ENCODE data around the gene ADAP2.

ADAP2 gene

DNA sequence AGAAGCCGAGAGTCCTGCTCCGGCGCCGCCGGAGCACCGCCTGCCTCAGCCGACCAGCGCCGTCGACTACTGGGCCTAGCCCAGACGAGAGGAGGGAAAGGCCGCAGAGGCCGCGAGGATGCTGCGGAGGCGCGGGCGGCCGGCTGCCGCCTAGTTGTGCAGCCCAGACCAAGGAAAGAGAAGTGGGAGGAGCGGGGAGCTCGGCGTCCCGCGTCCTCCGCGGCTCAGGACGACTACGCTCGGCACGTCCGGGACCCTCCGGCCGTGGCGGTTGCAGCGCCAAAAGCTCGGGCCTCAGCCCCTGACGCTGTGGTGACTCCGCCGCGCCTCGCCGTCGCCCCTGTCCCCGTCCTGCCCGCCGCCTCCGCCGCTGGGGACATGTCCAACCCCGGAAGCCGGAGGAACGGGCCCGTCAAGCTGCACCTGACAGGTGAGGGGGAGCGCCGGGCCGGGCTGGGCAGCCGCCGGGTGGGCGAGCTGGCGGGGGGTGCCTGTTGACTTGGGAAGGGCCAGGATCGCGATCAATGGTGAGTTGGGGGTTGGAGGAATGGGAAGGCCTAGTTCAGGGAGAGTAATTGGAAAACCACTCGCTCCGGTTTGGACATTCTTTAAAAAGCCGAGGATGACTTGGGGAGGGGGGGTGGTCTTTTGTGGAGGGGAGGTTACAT lies 86.8 kb downstream of the ADAP2 start:
- ChIA-PET CTCF (interaction anchor here (0.7 to 1.3 kb wide), 4 partner anchors 9 to 223 kb away, joined by 3 to 5 read pairs (median 3); no protein-coding TSS in a partner anchor), POLR2A (interaction anchor here (0.6 to 2.7 kb wide), 15 partner anchors 38 to 261 kb away, joined by 3 to 13 read pairs (median 4); partner anchors contain the start of genes ADAP2, CRLF3, NF1 and RNF135)
- Histone ChIP-seq H3K4me1 (ENCODE audit: control insufficient read depth, insufficient read depth, low read length) (peaks cover 3% of the 10 kb centered on the region; the same call in 1 of the 2 replicates), H3K4me3 (ENCODE audit: low read depth, low read length) (peak overlapping the region; percentile 70), H3K36me3 (ENCODE audit: control insufficient read depth in 2 of 2, insufficient read depth in 1 of 2, low read length in 2 of 2) (no peaks in the 10 kb centered on the region; a peak in 1 of 3 replicates), H3K27ac (ENCODE audit: extremely low read depth, low read depth, low read length) (peak overlapping the region; percentile 97), H3K9me3 (ENCODE audit: control insufficient read depth, insufficient read depth, low read depth, low read length) (no peaks in the 10 kb centered on the region)
- TF ChIP-seq, protein P1, sequence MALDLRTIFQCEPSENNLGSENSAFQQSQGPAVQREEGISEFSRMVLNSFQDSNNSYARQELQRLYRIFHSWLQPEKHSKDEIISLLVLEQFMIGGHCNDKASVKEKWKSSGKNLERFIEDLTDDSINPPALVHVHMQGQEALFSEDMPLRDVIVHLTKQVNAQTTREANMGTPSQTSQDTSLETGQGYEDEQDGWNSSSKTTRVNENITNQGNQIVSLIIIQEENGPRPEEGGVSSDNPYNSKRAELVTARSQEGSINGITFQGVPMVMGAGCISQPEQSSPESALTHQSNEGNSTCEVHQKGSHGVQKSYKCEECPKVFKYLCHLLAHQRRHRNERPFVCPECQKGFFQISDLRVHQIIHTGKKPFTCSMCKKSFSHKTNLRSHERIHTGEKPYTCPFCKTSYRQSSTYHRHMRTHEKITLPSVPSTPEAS (tag by site-specific recombination; IDR thresholded peaks at IDR 0.05) = no peak
- TF ChIP-seq ZNF366 (tag by site-specific recombination; conservative IDR thresholded peaks at IDR 0.05) (no peak; the same call in none of the 2 replicates), ZNF571 (tag by site-specific recombination; IDR thresholded peaks at IDR 0.05) (no peak), REPIN1 (tag by site-specific recombination; IDR thresholded peaks at IDR 0.05; ENCODE audit: low read depth) (no peak), ZNF677 (tag by site-specific recombination; IDR thresholded peaks at IDR 0.05) (no peak), ZNF768 (tag by site-specific recombination; IDR thresholded peaks at IDR 0.05) (no peak), TCF7L2 (IDR thresholded peaks at IDR 0.05; ENCODE audit: borderline replicate concordance, low read depth, low read length) (no peak), ZNF76 (tag by site-specific recombination; IDR thresholded peaks at IDR 0.05; ENCODE audit: borderline replicate concordance, low read depth) (peak; percentile 20; the same call in 1 of the 2 replicates), ZNF202 (tag by site-specific recombination; IDR thresholded peaks at IDR 0.05; ENCODE audit: borderline replicate concordance) (no peak), ZNF549 (tag by site-specific recombination; IDR thresholded peaks at IDR 0.05) (no peak), ZNF624 (tag by site-specific recombination; IDR thresholded peaks at IDR 0.05) (no peak), KLF1 (tag by site-specific recombination; IDR thresholded peaks at IDR 0.05) (no peak; the same call in 1 of the 2 replicates), ZNF146 (tag by site-specific recombination; IDR thresholded peaks at IDR 0.05) (no peak), SCRT1 (tag by site-specific recombination; IDR thresholded peaks at IDR 0.05; ENCODE audit: borderline replicate concordance) (peak; percentile 49; the same call in 1 of the 2 replicates), ZNF585B (tag by site-specific recombination; IDR thresholded peaks at IDR 0.05) (no peak), ZBTB17 (tag by site-specific recombination; IDR thresholded peaks at IDR 0.05) (peak; percentile 80), ZFP69B (tag by site-specific recombination; IDR thresholded peaks at IDR 0.05) (no peak), ZNF391 (tag by site-specific recombination; IDR thresholded peaks at IDR 0.05; ENCODE audit: borderline replicate concordance, low read depth) (0 out of 2 replicates have a peak, but pooled peaks have one; percentile 56)
- TF ChIP-seq, protein P2, sequence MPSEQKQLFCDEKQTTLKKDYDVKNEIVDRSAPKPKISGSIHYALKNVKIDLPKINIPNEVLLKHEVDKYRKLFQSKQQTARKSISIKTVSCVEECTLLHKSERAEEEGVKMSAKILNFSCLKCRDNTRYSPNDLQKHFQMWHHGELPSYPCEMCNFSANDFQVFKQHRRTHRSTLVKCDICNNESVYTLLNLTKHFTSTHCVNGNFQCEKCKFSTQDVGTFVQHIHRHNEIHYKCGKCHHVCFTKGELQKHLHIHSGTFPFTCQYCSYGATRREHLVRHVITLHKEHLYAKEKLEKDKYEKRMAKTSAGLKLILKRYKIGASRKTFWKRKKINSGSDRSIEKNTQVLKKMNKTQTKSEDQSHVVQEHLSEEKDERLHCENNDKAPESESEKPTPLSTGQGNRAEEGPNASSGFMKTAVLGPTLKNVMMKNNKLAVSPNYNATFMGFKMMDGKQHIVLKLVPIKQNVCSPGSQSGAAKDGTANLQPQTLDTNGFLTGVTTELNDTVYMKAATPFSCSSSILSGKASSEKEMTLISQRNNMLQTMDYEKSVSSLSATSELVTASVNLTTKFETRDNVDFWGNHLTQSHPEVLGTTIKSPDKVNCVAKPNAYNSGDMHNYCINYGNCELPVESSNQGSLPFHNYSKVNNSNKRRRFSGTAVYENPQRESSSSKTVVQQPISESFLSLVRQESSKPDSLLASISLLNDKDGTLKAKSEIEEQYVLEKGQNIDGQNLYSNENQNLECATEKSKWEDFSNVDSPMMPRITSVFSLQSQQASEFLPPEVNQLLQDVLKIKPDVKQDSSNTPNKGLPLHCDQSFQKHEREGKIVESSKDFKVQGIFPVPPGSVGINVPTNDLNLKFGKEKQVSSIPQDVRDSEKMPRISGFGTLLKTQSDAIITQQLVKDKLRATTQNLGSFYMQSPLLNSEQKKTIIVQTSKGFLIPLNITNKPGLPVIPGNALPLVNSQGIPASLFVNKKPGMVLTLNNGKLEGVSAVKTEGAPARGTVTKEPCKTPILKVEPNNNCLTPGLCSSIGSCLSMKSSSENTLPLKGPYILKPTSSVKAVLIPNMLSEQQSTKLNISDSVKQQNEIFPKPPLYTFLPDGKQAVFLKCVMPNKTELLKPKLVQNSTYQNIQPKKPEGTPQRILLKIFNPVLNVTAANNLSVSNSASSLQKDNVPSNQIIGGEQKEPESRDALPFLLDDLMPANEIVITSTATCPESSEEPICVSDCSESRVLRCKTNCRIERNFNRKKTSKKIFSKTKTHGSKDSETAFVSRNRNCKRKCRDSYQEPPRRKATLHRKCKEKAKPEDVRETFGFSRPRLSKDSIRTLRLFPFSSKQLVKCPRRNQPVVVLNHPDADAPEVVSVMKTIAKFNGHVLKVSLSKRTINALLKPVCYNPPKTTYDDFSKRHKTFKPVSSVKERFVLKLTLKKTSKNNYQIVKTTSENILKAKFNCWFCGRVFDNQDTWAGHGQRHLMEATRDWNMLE (tag by site-specific recombination; conservative IDR thresholded peaks at IDR 0.05; ENCODE audit: low read depth) = 0 out of 2 replicates have a peak, but pooled peaks have one; percentile 23
- TF ChIP-seq, protein P3, sequence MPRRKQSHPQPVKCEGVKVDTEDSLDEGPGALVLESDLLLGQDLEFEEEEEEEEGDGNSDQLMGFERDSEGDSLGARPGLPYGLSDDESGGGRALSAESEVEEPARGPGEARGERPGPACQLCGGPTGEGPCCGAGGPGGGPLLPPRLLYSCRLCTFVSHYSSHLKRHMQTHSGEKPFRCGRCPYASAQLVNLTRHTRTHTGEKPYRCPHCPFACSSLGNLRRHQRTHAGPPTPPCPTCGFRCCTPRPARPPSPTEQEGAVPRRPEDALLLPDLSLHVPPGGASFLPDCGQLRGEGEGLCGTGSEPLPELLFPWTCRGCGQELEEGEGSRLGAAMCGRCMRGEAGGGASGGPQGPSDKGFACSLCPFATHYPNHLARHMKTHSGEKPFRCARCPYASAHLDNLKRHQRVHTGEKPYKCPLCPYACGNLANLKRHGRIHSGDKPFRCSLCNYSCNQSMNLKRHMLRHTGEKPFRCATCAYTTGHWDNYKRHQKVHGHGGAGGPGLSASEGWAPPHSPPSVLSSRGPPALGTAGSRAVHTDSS (tag by site-specific recombination; IDR thresholded peaks at IDR 0.05) = no peak
- TF ChIP-seq, protein P4, sequence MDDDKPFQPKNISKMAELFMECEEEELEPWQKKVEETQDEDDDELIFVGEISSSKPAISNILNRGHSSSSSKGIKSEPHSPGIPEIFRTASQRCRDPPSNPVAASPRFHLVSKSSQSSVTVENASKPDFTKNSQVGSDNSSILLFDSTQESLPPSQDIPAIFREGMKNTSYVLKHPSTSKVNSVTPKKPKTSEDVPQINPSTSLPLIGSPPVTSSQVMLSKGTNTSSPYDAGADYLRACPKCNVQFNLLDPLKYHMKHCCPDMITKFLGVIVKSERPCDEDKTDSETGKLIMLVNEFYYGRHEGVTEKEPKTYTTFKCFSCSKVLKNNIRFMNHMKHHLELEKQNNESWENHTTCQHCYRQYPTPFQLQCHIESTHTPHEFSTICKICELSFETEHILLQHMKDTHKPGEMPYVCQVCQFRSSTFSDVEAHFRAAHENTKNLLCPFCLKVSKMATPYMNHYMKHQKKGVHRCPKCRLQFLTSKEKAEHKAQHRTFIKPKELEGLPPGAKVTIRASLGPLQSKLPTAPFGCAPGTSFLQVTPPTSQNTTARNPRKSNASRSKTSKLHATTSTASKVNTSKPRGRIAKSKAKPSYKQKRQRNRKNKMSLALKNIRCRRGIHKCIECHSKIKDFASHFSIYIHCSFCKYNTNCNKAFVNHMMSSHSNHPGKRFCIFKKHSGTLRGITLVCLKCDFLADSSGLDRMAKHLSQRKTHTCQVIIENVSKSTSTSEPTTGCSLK (tag by site-specific recombination; IDR thresholded peaks at IDR 0.05) = no peak
- TF ChIP-seq, protein P5, sequence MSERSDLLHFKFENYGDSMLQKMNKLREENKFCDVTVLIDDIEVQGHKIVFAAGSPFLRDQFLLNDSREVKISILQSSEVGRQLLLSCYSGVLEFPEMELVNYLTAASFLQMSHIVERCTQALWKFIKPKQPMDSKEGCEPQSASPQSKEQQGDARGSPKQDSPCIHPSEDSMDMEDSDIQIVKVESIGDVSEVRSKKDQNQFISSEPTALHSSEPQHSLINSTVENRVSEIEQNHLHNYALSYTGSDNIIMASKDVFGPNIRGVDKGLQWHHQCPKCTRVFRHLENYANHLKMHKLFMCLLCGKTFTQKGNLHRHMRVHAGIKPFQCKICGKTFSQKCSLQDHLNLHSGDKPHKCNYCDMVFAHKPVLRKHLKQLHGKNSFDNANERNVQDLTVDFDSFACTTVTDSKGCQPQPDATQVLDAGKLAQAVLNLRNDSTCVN (tag by site-specific recombination; optimal IDR thresholded peaks at IDR 0.05) = peak; percentile 82
- TF ChIP-seq, protein P6, sequence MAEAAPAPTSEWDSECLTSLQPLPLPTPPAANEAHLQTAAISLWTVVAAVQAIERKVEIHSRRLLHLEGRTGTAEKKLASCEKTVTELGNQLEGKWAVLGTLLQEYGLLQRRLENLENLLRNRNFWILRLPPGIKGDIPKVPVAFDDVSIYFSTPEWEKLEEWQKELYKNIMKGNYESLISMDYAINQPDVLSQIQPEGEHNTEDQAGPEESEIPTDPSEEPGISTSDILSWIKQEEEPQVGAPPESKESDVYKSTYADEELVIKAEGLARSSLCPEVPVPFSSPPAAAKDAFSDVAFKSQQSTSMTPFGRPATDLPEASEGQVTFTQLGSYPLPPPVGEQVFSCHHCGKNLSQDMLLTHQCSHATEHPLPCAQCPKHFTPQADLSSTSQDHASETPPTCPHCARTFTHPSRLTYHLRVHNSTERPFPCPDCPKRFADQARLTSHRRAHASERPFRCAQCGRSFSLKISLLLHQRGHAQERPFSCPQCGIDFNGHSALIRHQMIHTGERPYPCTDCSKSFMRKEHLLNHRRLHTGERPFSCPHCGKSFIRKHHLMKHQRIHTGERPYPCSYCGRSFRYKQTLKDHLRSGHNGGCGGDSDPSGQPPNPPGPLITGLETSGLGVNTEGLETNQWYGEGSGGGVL (tag by site-specific recombination; IDR thresholded peaks at IDR 0.05) = no peak
